Effector memory CD4-positive, alpha-beta T cell (primary cell): ENCODE results near the gene ZWILCH.
"Not testable (repeated sequence)": the region's sequence is repeated elsewhere in the genome, so short reads cannot be mapped to it uniquely, and the experiment has no call there.

Source experiments
- DNase-seq, 3 donors: peaks; one replicate each; pipeline ENCODE4 v3.0.0-alpha.2; 2020
- H3K27ac ChIP-seq: 2 replicates; pipeline ENCODE4 v1.7.0; 2013; ENCODE audit warnings: mild to moderate bottlenecking, low read length, moderate library complexity; ENCODE audit not compliant: insufficient read depth, poor library complexity, severe bottlenecking
- H3K27me3 ChIP-seq: replicated peaks from 2 replicates; pipeline ENCODE4 v1.7.0; 2013; ENCODE audit warnings: mild to moderate bottlenecking, low read length; ENCODE audit not compliant: insufficient read depth, control insufficient read depth, poor library complexity, severe bottlenecking
- H3K36me3 ChIP-seq: 2 replicates; pipeline ENCODE4 v1.7.0; 2013; ENCODE audit warnings: mild to moderate bottlenecking, low read length, moderate library complexity; ENCODE audit not compliant: control insufficient read depth, insufficient read depth
- H3K4me1 ChIP-seq: 2 replicates; pipeline ENCODE4 v1.7.0; 2013; ENCODE audit warnings: low read length, mild to moderate bottlenecking; ENCODE audit not compliant: control insufficient read depth, insufficient read depth, poor library complexity, severe bottlenecking
- H3K4me3 ChIP-seq: 2 replicates; pipeline ENCODE4 v1.7.0; 2013; ENCODE audit warnings: low read length, low read depth, mild to moderate bottlenecking; ENCODE audit not compliant: insufficient read depth, poor library complexity, severe bottlenecking
- H3K9me3 ChIP-seq: 2 replicates; pipeline ENCODE4 v1.7.0; 2013; ENCODE audit warnings: mild to moderate bottlenecking, low read length, moderate library complexity; ENCODE audit not compliant: control insufficient read depth

Gene ZWILCH

GRCh38 chr15:66502491-66502890, 2.6 kb upstream of the ZWILCH start:
- H3K9me3 ChIP-seq: no peaks in the 10 kb centered on the region
- peaks cover 54% of the 10 kb centered on the region for H3K36me3 ChIP-seq
- H3K4me1 ChIP-seq: peaks cover 23% of the 10 kb centered on the region
- no peaks in the 10 kb centered on the region for H3K27me3 ChIP-seq
- peak overlapping the region; percentile 83 for H3K4me3 ChIP-seq
- peak overlapping the region; percentile 95 for H3K27ac ChIP-seq
- DNase-seq: no peak

DNA sequence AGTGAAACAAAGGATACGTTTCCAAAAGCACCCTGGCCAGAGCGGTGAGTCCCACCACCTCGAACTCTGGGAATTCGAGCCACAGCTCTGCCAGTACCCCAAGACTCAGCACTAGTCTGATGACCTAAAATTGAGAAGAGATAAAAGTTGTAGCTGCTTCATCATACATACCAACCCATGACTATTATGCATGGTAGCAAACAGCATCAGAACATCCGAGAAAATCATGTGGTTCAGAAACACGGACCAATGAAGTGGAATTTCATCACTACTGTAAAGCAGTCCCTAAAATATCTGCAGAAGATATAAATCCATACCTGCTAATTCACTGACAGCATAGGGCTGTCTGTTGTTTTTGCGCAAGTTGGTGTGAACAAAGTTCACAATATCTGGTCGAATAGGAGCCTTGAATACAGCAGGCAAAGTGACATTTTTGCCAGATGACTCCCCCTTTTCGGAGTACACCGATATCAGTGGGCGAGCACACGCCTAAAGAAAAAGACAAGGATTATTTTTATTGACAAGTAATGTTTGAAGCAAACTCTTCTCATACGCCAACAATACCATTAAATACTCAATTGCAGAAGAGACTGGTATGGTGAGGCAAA, 2.0 kb upstream of the ZWILCH start:
- not testable (repeated sequence) for H3K9me3 ChIP-seq, DNase-seq, H3K27me3 ChIP-seq
- Histone ChIP-seq H3K4me1 (peaks cover 18% of the 10 kb centered on the region), H3K4me3 (peak overlapping the region; percentile 83), H3K27ac (peak overlapping the region; percentile 95), H3K36me3 (peaks cover 51% of the 10 kb centered on the region)

DNA sequence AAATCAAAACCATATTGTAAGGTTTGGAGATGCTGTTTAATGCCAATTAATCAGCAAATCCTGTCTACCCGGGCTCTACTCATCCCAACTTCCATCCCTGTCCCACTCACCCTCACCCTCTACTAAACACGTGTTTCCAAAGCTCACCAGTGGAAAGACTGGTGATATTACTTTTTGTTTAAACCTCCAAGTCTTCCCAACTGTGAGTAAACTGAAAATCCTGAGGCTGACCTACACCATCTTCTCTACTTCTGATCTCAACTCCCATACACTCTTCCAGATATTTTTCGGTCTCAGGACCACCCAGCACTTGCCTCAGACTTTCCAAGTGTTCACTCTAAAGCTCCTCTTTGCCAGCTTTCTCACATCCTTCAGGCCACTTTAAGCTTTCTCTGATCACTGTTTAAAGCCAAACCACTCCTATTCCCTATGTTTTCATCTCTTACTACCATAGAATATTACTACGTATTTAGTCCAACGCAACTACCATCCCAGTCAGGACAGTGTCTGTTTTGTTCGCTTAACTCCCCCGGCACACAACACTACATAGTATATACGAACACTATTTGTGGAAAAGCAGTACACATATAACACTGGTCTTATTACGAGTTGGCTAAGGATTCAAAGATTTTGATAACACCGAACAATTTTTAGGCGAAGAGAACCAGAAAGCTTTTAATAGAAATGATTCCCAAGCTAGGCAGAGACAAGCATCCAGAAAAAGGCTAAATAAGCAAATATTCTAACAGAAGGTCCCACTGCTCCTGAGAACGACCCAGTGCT, 1.2 kb upstream of the ZWILCH start:
- H3K27me3 ChIP-seq: no peaks in the 10 kb centered on the region
- peak overlapping the region; percentile 83 for H3K4me3 ChIP-seq
- no peak for DNase-seq
- no peaks in the 10 kb centered on the region for H3K9me3 ChIP-seq
- H3K27ac ChIP-seq: peak overlapping the region; percentile 95
- H3K36me3 ChIP-seq: peaks cover 43% of the 10 kb centered on the region
- peaks cover 16% of the 10 kb centered on the region for H3K4me1 ChIP-seq

- DNase-seq: no peak
- peak overlapping the region; percentile 95 for H3K27ac ChIP-seq
- H3K36me3 ChIP-seq: peaks cover 29% of the 10 kb centered on the region
- no peaks in the 10 kb centered on the region for H3K27me3 ChIP-seq
- H3K4me3 ChIP-seq: peak overlapping the region; percentile 83
- peaks cover 16% of the 10 kb centered on the region for H3K4me1 ChIP-seq
- no peaks in the 10 kb centered on the region for H3K9me3 ChIP-seq
Observed at GRCh38 chr15:66505430-66505811, 295 bp downstream of the ZWILCH start.

GRCh38 chr15:66505818-66506217, 692 bp downstream of the ZWILCH start:
- DNase-seq: no peak
- Histone ChIP-seq H3K9me3 (no peaks in the 10 kb centered on the region), H3K27me3 (no peaks in the 10 kb centered on the region), H3K36me3 (peaks cover 25% of the 10 kb centered on the region), H3K4me3 (peak overlapping the region; percentile 83), H3K4me1 (peaks cover 16% of the 10 kb centered on the region), H3K27ac (peak overlapping the region; percentile 95)

- H3K4me1 ChIP-seq: peaks cover 7% of the 10 kb centered on the region
- no peaks in the 10 kb centered on the region for H3K9me3 ChIP-seq
- H3K4me3 ChIP-seq: no peak overlapping the region
- H3K36me3 ChIP-seq: no peaks in the 10 kb centered on the region
- H3K27me3 ChIP-seq: no peaks in the 10 kb centered on the region
- DNase-seq: no peak
- H3K27ac ChIP-seq: no peak overlapping the region
Observed at GRCh38 chr15:66508293-66508883, 3.3 kb downstream of the ZWILCH start.

DNA sequence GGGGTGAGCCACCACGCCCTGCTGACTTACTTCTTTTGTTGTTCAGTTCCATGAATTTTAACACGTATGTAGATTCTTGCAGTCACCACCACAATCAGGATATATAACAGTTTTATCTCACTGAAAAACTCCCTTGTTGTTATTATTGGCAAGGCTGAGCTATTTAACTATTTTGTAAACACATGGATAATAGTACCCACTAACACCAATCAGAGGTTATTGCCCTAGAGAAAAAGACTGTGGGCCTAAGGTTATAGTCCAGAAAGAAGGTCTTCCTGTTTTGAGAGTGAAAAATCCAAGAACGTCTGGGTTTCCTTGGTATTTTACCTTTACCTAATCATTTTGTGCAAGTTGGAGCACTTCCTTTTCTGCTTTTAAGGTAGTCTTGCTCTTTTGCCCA, 9.5 kb downstream of the ZWILCH start:
- Histone ChIP-seq H3K27ac (no peak overlapping the region), H3K4me1 (no peaks in the 10 kb centered on the region), H3K27me3 (no peaks in the 10 kb centered on the region), H3K36me3 (peaks cover 4% of the 10 kb centered on the region), H3K4me3 (no peak overlapping the region), H3K9me3 (no peaks in the 10 kb centered on the region)
- DNase-seq: no peak

DNA sequence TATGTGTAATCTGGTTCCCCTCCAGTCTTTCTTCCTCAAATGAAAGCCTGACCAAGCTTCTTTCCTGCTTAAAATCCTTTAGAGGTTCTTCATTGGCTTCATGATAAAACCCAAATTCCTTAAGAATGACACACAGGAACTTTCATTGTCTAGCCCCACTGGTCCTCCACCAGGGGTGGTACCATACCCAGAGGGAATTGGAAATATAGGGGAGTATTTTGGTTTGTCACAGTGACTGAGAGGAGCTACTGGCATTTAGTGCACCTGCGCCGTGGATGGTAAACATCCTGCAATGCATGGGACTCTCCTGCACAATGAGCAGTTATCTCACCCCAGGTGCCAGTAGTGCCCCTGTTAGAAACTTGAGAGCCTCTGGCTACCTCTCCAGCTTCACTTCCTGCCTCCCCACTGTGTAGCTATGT, 10.8 kb downstream of the ZWILCH start:
- Histone ChIP-seq H3K27me3 (no peaks in the 10 kb centered on the region), H3K36me3 (peaks cover 4% of the 10 kb centered on the region), H3K4me3 (no peak overlapping the region), H3K9me3 (no peaks in the 10 kb centered on the region), H3K4me1 (no peaks in the 10 kb centered on the region), H3K27ac (no peak overlapping the region)
- no peak for DNase-seq

GRCh38 chr15:66523926-66524325, 18.8 kb downstream of the ZWILCH start:
- no peak overlapping the region for H3K27ac ChIP-seq
- no peaks in the 10 kb centered on the region for H3K9me3 ChIP-seq
- H3K36me3 ChIP-seq: peaks cover 3% of the 10 kb centered on the region
- no peaks in the 10 kb centered on the region for H3K27me3 ChIP-seq
- H3K4me1 ChIP-seq: no peaks in the 10 kb centered on the region
- H3K4me3 ChIP-seq: no peak overlapping the region
- no peak for DNase-seq

DNA sequence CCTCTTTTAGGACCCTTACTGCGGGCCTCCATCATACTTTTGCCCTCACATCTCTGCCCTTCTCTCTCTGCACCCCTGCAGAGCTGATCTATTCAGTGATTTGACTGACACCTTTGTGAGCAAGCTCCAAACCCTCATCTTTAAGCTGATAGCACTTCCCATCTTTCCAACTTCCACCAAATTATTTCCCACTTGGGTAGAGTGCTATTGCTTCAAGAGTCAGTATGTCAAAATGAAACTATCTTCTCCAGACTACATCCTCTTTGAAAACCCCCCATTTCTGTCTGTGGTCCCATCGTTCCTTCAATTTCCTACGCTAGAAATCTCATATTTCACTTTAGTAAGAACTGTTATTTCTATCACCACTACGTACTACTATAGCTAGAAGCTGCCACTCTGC, 19.7 kb downstream of the ZWILCH start:
- Histone ChIP-seq H3K4me1 (no peaks in the 10 kb centered on the region), H3K4me3 (no peak overlapping the region), H3K36me3 (peaks cover 10% of the 10 kb centered on the region), H3K9me3 (no peaks in the 10 kb centered on the region), H3K27ac (no peak overlapping the region), H3K27me3 (no peaks in the 10 kb centered on the region)
- no peak for DNase-seq
